K562 (cell line): Measurements from ENCODE around the gene CNTN6.

Experiments
- ATF1 ChIP-seq, 2 experiments: fragments of 450-650 bp in 1 of 2; IDR thresholded peaks; 2 replicates each; pipeline ENCODE4 v1.6.1; 2016; ENCODE audit warnings: missing compliant biosample characterization in 1 of 2, missing genetic modification characterization in 1 of 2
- CEBPZ ChIP-seq: fragments of 150-350 bp; IDR thresholded peaks from 2 replicates; pipeline ENCODE4 v1.6.1; 2014; ENCODE audit warnings: low read depth, mild to moderate bottlenecking, low read length, borderline replicate concordance
- HDAC2 ChIP-seq: fragments of 450-650 bp; IDR thresholded peaks from 2 replicates; pipeline ENCODE4 v1.6.1; 2016; ENCODE audit warnings: mild to moderate bottlenecking
- MTF1 ChIP-seq: fragments of 250-450 bp; sonication (Bioruptor Pico); IDR thresholded peaks from 2 replicates; pipeline ENCODE4 v1.9.0; 2021; ENCODE audit warnings: moderate library complexity, mild to moderate bottlenecking, inconsistent platforms, borderline replicate concordance
- MXI1 ChIP-seq: IDR thresholded peaks from 2 replicates; pipeline ENCODE4 v1.6.1; 2011; ENCODE audit warnings: low read depth, mild to moderate bottlenecking, improper control_type of control experiment, low read length
- NR2C2 ChIP-seq, 2 experiments: fragments of 200-800 bp in 1 of 2; sonication (Bioruptor generic) in 1 of 2; sonication (generic) in 1 of 2; formaldehyde crosslinking in 1 of 2; IDR thresholded peaks; 2 replicates each; pipeline versions ENCODE4 v1.6.1 to v1.8.0; 2016 to 2022; ENCODE audit warnings: mild to moderate bottlenecking in 1 of 2, missing compliant biosample characterization in 1 of 2, missing genetic modification characterization in 1 of 2, missing genetic modification reagents in 1 of 2
- POLR2A ChIP-seq: fragments of 450-650 bp; conservative IDR thresholded peaks from 2 replicates; pipeline ENCODE4 v1.6.1; 2016
- SRSF3 ChIP-seq: fragments of 200-400 bp; formaldehyde crosslinking; IDR thresholded peaks from 2 replicates; pipeline ENCODE4 v1.6.1; 2016; ENCODE audit warnings: mild to moderate bottlenecking, low read length, moderate library complexity; ENCODE audit not compliant: insufficient read depth
- ZFPM2 ChIP-seq: fragments of 250-450 bp; sonication (Bioruptor Pico); IDR thresholded peaks from 2 replicates; pipeline ENCODE4 v1.5.1; 2022; ENCODE audit warnings: mild to moderate bottlenecking
- ZNF165 ChIP-seq: fragments of 250-450 bp; sonication (Bioruptor Pico); IDR thresholded peaks from 2 replicates; pipeline ENCODE4 v1.4.0; 2020; ENCODE audit warnings: borderline replicate concordance
- TF ChIP-seq, protein P1 (sequence below), 3 experiments: IDR thresholded peaks in 2 of 3; conservative IDR thresholded peaks in 1 of 3; 2 replicates each; pipeline ENCODE4 v1.5.1; 2011 to 2012; ENCODE audit warnings: low read length in 3 of 3, mild to moderate bottlenecking in 3 of 3, control low read depth in 2 of 3, improper control_type of control experiment in 1 of 3, inconsistent platforms in 1 of 3, low read depth in 1 of 3, mixed read lengths in 1 of 3, moderate library complexity in 1 of 3; ENCODE audit not compliant: insufficient read depth in 2 of 3
- TF ChIP-seq, protein P2 (sequence below): fragments of 450-650 bp; IDR thresholded peaks from one replicate; pipeline ENCODE4 v1.6.1; 2018; ENCODE audit warnings: mild to moderate bottlenecking, moderate library complexity; ENCODE audit not compliant: partially characterized antibody
- TF ChIP-seq, protein P3 (sequence below): fragments of 450-650 bp; formaldehyde crosslinking; IDR thresholded peaks from 2 replicates; pipeline ENCODE4 v1.4.0; 2020; ENCODE audit warnings: mild to moderate bottlenecking

- TF ChIP-seq MXI1 = no peak
- TF ChIP-seq, protein P1, sequence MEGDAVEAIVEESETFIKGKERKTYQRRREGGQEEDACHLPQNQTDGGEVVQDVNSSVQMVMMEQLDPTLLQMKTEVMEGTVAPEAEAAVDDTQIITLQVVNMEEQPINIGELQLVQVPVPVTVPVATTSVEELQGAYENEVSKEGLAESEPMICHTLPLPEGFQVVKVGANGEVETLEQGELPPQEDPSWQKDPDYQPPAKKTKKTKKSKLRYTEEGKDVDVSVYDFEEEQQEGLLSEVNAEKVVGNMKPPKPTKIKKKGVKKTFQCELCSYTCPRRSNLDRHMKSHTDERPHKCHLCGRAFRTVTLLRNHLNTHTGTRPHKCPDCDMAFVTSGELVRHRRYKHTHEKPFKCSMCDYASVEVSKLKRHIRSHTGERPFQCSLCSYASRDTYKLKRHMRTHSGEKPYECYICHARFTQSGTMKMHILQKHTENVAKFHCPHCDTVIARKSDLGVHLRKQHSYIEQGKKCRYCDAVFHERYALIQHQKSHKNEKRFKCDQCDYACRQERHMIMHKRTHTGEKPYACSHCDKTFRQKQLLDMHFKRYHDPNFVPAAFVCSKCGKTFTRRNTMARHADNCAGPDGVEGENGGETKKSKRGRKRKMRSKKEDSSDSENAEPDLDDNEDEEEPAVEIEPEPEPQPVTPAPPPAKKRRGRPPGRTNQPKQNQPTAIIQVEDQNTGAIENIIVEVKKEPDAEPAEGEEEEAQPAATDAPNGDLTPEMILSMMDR (IDR thresholded peaks at IDR 0.05 in 2 of 3, conservative IDR thresholded peaks at IDR 0.05 in 1 of 3; ENCODE audit: insufficient read depth in 2 of 3, low read depth in 1 of 3, low read length in 3 of 3) = no peak
- no peak for TF ChIP-seq SRSF3
- TF ChIP-seq CEBPZ = no peak
- no peak for TF ChIP-seq ZFPM2 (CRISPR knock-in tag)
- no peak for TF ChIP-seq POLR2A
- no peak for TF ChIP-seq HDAC2
- no peak for TF ChIP-seq ZNF165 (CRISPR knock-in tag)
- TF ChIP-seq, protein P2, sequence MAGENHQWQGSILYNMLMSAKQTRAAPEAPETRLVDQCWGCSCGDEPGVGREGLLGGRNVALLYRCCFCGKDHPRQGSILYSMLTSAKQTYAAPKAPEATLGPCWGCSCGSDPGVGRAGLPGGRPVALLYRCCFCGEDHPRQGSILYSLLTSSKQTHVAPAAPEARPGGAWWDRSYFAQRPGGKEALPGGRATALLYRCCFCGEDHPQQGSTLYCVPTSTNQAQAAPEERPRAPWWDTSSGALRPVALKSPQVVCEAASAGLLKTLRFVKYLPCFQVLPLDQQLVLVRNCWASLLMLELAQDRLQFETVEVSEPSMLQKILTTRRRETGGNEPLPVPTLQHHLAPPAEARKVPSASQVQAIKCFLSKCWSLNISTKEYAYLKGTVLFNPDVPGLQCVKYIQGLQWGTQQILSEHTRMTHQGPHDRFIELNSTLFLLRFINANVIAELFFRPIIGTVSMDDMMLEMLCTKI = no peak
- TF ChIP-seq, protein P3, sequence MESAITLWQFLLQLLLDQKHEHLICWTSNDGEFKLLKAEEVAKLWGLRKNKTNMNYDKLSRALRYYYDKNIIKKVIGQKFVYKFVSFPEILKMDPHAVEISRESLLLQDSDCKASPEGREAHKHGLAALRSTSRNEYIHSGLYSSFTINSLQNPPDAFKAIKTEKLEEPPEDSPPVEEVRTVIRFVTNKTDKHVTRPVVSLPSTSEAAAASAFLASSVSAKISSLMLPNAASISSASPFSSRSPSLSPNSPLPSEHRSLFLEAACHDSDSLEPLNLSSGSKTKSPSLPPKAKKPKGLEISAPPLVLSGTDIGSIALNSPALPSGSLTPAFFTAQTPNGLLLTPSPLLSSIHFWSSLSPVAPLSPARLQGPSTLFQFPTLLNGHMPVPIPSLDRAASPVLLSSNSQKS (CRISPR knock-in tag) = no peak
- TF ChIP-seq NR2C2 (CRISPR knock-in tag; IDR thresholded peaks at IDR 0.05) = no peak
- no peak for TF ChIP-seq NR2C2 (tag; IDR thresholded peaks at IDR 0.05)
- no peak for TF ChIP-seq ATF1 (CRISPR knock-in tag; IDR thresholded peaks at IDR 0.05)
- TF ChIP-seq ATF1 (tag; IDR thresholded peaks at IDR 0.05) = no peak
- TF ChIP-seq MTF1 (CRISPR knock-in tag) = no peak
Observed at GRCh38 chr3:1272546-1273265, 179.9 kb downstream of the CNTN6 start.
